OCI-LY1 (cell line): ENCODE results near the gene DEGS2.

Experiments used
- H2AFZ ChIP-seq: fragments of 200-600 bp; sonication (generic), shearing (Covaris generic); 2 replicates; pipeline ENCODE4 v1.6.0; 2014; ENCODE audit warnings: antibody characterized with exemption, mild to moderate bottlenecking, low read length
- H3F3A ChIP-seq: fragments of 200-600 bp; sonication (generic), shearing (Covaris generic); 2 replicates; pipeline ENCODE4 v1.6.0; 2014; ENCODE audit warnings: mild to moderate bottlenecking, antibody characterized with exemption, low read length, moderate library complexity; ENCODE audit not compliant: insufficient read depth
- H3K27ac ChIP-seq: fragments of 200-600 bp; sonication (generic); 2 replicates; pipeline ENCODE4 v1.5.1; 2014; ENCODE audit warnings: low read length, mixed run types, mild to moderate bottlenecking, low read depth; ENCODE audit not compliant: poor library complexity, severe bottlenecking
- H3K27me3 ChIP-seq: fragments of 200-600 bp; sonication (generic); 2 replicates; pipeline ENCODE4 v1.6.0; 2014; ENCODE audit warnings: antibody characterized with exemption, mild to moderate bottlenecking, low read length, moderate library complexity; ENCODE audit not compliant: insufficient read depth
- H3K36me3 ChIP-seq: fragments of 200-600 bp; sonication (generic); 2 replicates; pipeline ENCODE4 v1.6.1; 2014; ENCODE audit warnings: mild to moderate bottlenecking, antibody characterized with exemption, low read length, moderate library complexity, mixed read lengths; ENCODE audit not compliant: insufficient read depth
- H3K4me1 ChIP-seq: fragments of 200-600 bp; sonication (generic); 2 replicates; pipeline ENCODE4 v1.5.1; 2014; ENCODE audit warnings: mild to moderate bottlenecking, low read length, moderate library complexity; ENCODE audit not compliant: insufficient read depth, severe bottlenecking
- H3K4me2 ChIP-seq: fragments of 200-600 bp; sonication (generic), shearing (Covaris generic); 2 replicates; pipeline ENCODE4 v1.6.1; 2014; ENCODE audit warnings: low read length
- H3K4me3 ChIP-seq: fragments of 200-600 bp; sonication (generic); 2 replicates; pipeline ENCODE4 v1.5.1; 2014; ENCODE audit warnings: low read length, low read depth, mild to moderate bottlenecking, mixed read lengths; ENCODE audit not compliant: poor library complexity, severe bottlenecking
- H3K79me2 ChIP-seq: fragments of 200-600 bp; shearing (Covaris generic); 2 replicates; pipeline ENCODE4 v1.6.1; 2016; ENCODE audit warnings: mixed run types, low read length, mixed read lengths; ENCODE audit not compliant: insufficient read depth
- H3K9ac ChIP-seq: fragments of 200-600 bp; sonication (generic), shearing (Covaris generic); 2 replicates; pipeline ENCODE4 v1.6.1; 2014; ENCODE audit warnings: mild to moderate bottlenecking, low read length, mixed read lengths
- H3K9me2 ChIP-seq: fragments of 200-600 bp; sonication (generic), shearing (Covaris generic); 2 replicates; pipeline ENCODE4 v1.6.1; 2014; ENCODE audit warnings: low read depth, mild to moderate bottlenecking, low read length, mixed read lengths
- H3K9me3 ChIP-seq: fragments of 200-600 bp; shearing (Covaris generic); 2 replicates; pipeline ENCODE4 v1.6.1; 2014; ENCODE audit warnings: low read length, mixed read lengths
- H4K20me1 ChIP-seq: fragments of 200-600 bp; sonication (generic), shearing (Covaris generic); 2 replicates; pipeline ENCODE4 v1.6.0; 2016; ENCODE audit warnings: mild to moderate bottlenecking, low read length; ENCODE audit not compliant: insufficient read depth
- CTCF ChIP-seq: fragments of 200-600 bp; sonication (generic), shearing (Covaris generic); IDR thresholded peaks from 2 replicates; pipeline ENCODE4 v1.5.1; 2017; ENCODE audit warnings: mild to moderate bottlenecking, antibody characterized with exemption, low read length, moderate library complexity, mixed read lengths
- EZH2 ChIP-seq: fragments of 200-600 bp; sonication (generic), shearing (Covaris generic); IDR thresholded peaks from 2 replicates; pipeline ENCODE4 v1.8.0; 2017; ENCODE audit warnings: borderline replicate concordance, mixed run types, mild to moderate bottlenecking, antibody characterized with exemption, low read length, moderate library complexity, mixed read lengths

DEGS2 gene

GRCh38 chr14:100201701-100202100 lies 42.3 kb upstream of the DEGS2 start:
- Histone ChIP-seq H3K9ac (no peak overlapping the region), H3F3A (no peaks in the 10 kb centered on the region), H4K20me1 (no peaks in the 10 kb centered on the region), H2AFZ (no peak overlapping the region), H3K36me3 (no peaks in the 10 kb centered on the region; the same call in 1 of the 2 replicates), H3K27me3 (0 out of 2 replicates have a peak, but pooled peaks cover 6% of the 10 kb centered on the region), H3K9me3 (no peaks in the 10 kb centered on the region), H3K4me2 (no peak overlapping the region), H3K4me1 (no peaks in the 10 kb centered on the region), H3K27ac (no peak overlapping the region), H3K79me2 (no peaks in the 10 kb centered on the region), H3K9me2 (no peaks in the 10 kb centered on the region), H3K4me3 (no peak overlapping the region)
- TF ChIP-seq CTCF (no peak), EZH2 (no peak)

- Histone ChIP-seq H2AFZ (no peak overlapping the region), H3K9me2 (no peaks in the 10 kb centered on the region), H3F3A (no peaks in the 10 kb centered on the region), H3K9ac (no peak overlapping the region), H3K79me2 (no peaks in the 10 kb centered on the region), H3K9me3 (no peaks in the 10 kb centered on the region), H4K20me1 (no peaks in the 10 kb centered on the region), H3K27me3 (0 out of 2 replicates have a peak, but pooled peaks cover 6% of the 10 kb centered on the region), H3K27ac (no peak overlapping the region), H3K4me1 (no peaks in the 10 kb centered on the region), H3K4me2 (no peak overlapping the region), H3K36me3 (no peaks in the 10 kb centered on the region), H3K4me3 (no peak overlapping the region)
- TF ChIP-seq EZH2 (no peak), CTCF (no peak)
Measured at GRCh38 chr14:100200311-100200710, 40.9 kb upstream of the DEGS2 start.

GRCh38 chr14:100199240-100199860 lies 39.9 kb upstream of the DEGS2 start:
- H2AFZ ChIP-seq: no peak overlapping the region
- no peaks in the 10 kb centered on the region for H3K36me3 ChIP-seq
- no peaks in the 10 kb centered on the region for H4K20me1 ChIP-seq
- H3K4me1 ChIP-seq: no peaks in the 10 kb centered on the region
- H3K9me3 ChIP-seq: no peaks in the 10 kb centered on the region
- no peak overlapping the region for H3K9ac ChIP-seq
- no peaks in the 10 kb centered on the region for H3F3A ChIP-seq
- H3K4me3 ChIP-seq: no peak overlapping the region
- H3K79me2 ChIP-seq: no peaks in the 10 kb centered on the region
- no peak overlapping the region for H3K4me2 ChIP-seq
- H3K27ac ChIP-seq: no peak overlapping the region
- 0 out of 2 replicates have a peak, but pooled peaks cover 6% of the 10 kb centered on the region for H3K27me3 ChIP-seq
- no peak for TF ChIP-seq EZH2
- TF ChIP-seq CTCF: no peak
- H3K9me2 ChIP-seq: no peaks in the 10 kb centered on the region
